ENCODE measurements around the gene F2R. TPM values are rescaled to one million over a fixed set of nuclear protein-coding genes. Genes with fewer than 3 reads are reported as not detected.

The F2R gene
- polyA plus RNA-seq, 1 donor (not counting 4 experiments of a cell fraction or from before 2014, with no cell fraction given) = 56.8 TPM

- H3K36me3 ChIP-seq (ENCODE audit: control insufficient read depth in 2 of 2, extremely low read depth in 1 of 2, insufficient read depth in 2 of 2, low read length in 2 of 2) = peaks cover 0 to 4% of the 10 kb centered on the region in 2 experiments
- no peaks in the 10 kb centered on the region for H3K27me3 ChIP-seq (ENCODE audit: control insufficient read depth, extremely low read depth, insufficient read depth, low read length)
- no peak for DNase-seq (ENCODE audit: low read depth, low spot score)
- FAIRE-seq = no peak
- peaks cover 7% of the 10 kb centered on the region for H3K9me3 ChIP-seq (ENCODE audit: control insufficient read depth, low read depth, low read length)
- no peaks in the 10 kb centered on the region for H3K4me1 ChIP-seq (ENCODE audit: control insufficient read depth, extremely low read depth, insufficient read depth, low read length)
- H3K9ac ChIP-seq (ENCODE audit: control insufficient read depth, extremely low read depth, insufficient read depth, low read length) = no peak overlapping the region
- TF ChIP-seq CTCF (optimal IDR thresholded peaks at IDR 0.05 in 1 of 3, IDR thresholded peaks at IDR 0.05 in 1 of 3, conservative IDR thresholded peaks at IDR 0.05 in 1 of 3; ENCODE audit: extremely low read depth in 1 of 3, insufficient read depth in 2 of 3, low read length in 3 of 3) = no peak
- TF ChIP-seq EZH2 (IDR thresholded peaks at IDR 0.05; ENCODE audit: low read length) = no peak
- H3K9me1 ChIP-seq (ENCODE audit: control insufficient read depth, extremely low read depth, insufficient read depth, low read length) = no peaks in the 10 kb centered on the region
- no peaks in the 10 kb centered on the region for H4K20me1 ChIP-seq (ENCODE audit: control insufficient read depth, extremely low read depth, insufficient read depth, low read length)
- no peak overlapping the region for H3K27ac ChIP-seq (ENCODE audit: control insufficient read depth, insufficient read depth, low read length)
- no peak overlapping the region for H3K4me2 ChIP-seq (ENCODE audit: control insufficient read depth, extremely low read depth, insufficient read depth, low read depth, low read length)
- H3K4me3 ChIP-seq (ENCODE audit: control insufficient read depth in 2 of 3, extremely low read depth in 1 of 3, insufficient read depth in 2 of 3, low read depth in 1 of 3, low read length in 3 of 3) = no peak overlapping the region
- H3K79me2 ChIP-seq (ENCODE audit: control insufficient read depth, insufficient read depth, low read length) = peaks cover 11% of the 10 kb centered on the region
- dilution Hi-C loops (cut with MboI; ENCODE audit: extremely low pct_ligation_motif_present, low sequenced_read_pairs) = no loop called here
- no peak overlapping the region for H2AFZ ChIP-seq (ENCODE audit: control insufficient read depth, low read length)
Observed at GRCh38 chr5:76732405-76733048, 16.6 kb downstream of the F2R start.

GRCh38 chr5:76733049-76733417 lies 17.1 kb downstream of the F2R start:
- DNase-seq (ENCODE audit: low read depth, low spot score) (no peak), FAIRE-seq (no peak)
- no peaks in the 10 kb centered on the region for H3K27me3 ChIP-seq (ENCODE audit: control insufficient read depth, extremely low read depth, insufficient read depth, low read length)
- dilution Hi-C loops (cut with MboI; ENCODE audit: extremely low pct_ligation_motif_present, low sequenced_read_pairs) = no loop called here
- TF ChIP-seq EZH2 (IDR thresholded peaks at IDR 0.05; ENCODE audit: low read length) (no peak), CTCF (optimal IDR thresholded peaks at IDR 0.05 in 1 of 3, IDR thresholded peaks at IDR 0.05 in 1 of 3, conservative IDR thresholded peaks at IDR 0.05 in 1 of 3; ENCODE audit: extremely low read depth in 1 of 3, insufficient read depth in 2 of 3, low read length in 3 of 3) (no peak)
- H3K9ac ChIP-seq (ENCODE audit: control insufficient read depth, extremely low read depth, insufficient read depth, low read length) = no peak overlapping the region
- peaks cover 0 to 4% of the 10 kb centered on the region in 2 experiments for H3K36me3 ChIP-seq (ENCODE audit: control insufficient read depth in 2 of 2, extremely low read depth in 1 of 2, insufficient read depth in 2 of 2, low read length in 2 of 2)
- no peaks in the 10 kb centered on the region for H3K4me1 ChIP-seq (ENCODE audit: control insufficient read depth, extremely low read depth, insufficient read depth, low read length)
- H3K9me3 ChIP-seq (ENCODE audit: control insufficient read depth, low read depth, low read length) = peaks cover 7% of the 10 kb centered on the region
- no peak overlapping the region for H3K4me3 ChIP-seq (ENCODE audit: control insufficient read depth in 2 of 3, extremely low read depth in 1 of 3, insufficient read depth in 2 of 3, low read depth in 1 of 3, low read length in 3 of 3)
- no peak overlapping the region for H3K27ac ChIP-seq (ENCODE audit: control insufficient read depth, insufficient read depth, low read length)
- H2AFZ ChIP-seq (ENCODE audit: control insufficient read depth, low read length) = no peak overlapping the region
- H3K4me2 ChIP-seq (ENCODE audit: control insufficient read depth, extremely low read depth, insufficient read depth, low read depth, low read length) = no peak overlapping the region
- H4K20me1 ChIP-seq (ENCODE audit: control insufficient read depth, extremely low read depth, insufficient read depth, low read length) = no peaks in the 10 kb centered on the region
- H3K9me1 ChIP-seq (ENCODE audit: control insufficient read depth, extremely low read depth, insufficient read depth, low read length) = no peaks in the 10 kb centered on the region
- H3K79me2 ChIP-seq (ENCODE audit: control insufficient read depth, insufficient read depth, low read length) = peaks cover 11% of the 10 kb centered on the region

Data from keratinocyte (primary cell).